Stimulated activated naive CD8-positive, alpha-beta T cell treated with anti-CD3 and anti-CD28 coated beads, Interleukin-15, amount 100 ng/mL, for 72 hours (primary cell): ENCODE data around the gene HNRNPA2B1.
"Not testable (repeated sequence)": the region's sequence is repeated elsewhere in the genome, so short reads cannot be mapped to it uniquely, and the experiment has no call there.

Source experiments
- ATAC-seq: fragments of 150-1000 bp; cut with Tn5 transposase; 2 replicates; pipeline ENCODE4 v1.10.0; 2021; ENCODE audit warnings: mild to moderate bottlenecking, moderate library complexity
- DNase-seq, 2 donors: peaks; one replicate each; pipeline ENCODE4 v3.0.0; 2021 to 2022
- H3K27ac Mint-ChIP-seq, 2 donors: one replicate each; pipeline ENCODE4 v1.8.0; 2022; ENCODE audit warnings: mild to moderate bottlenecking in 2 of 2, mixed read lengths in 2 of 2, moderate library complexity in 2 of 2
- H3K27me3 Mint-ChIP-seq: one replicate; pipeline ENCODE4 v1.8.0; 2022; ENCODE audit warnings: mixed read lengths
- H3K4me1 Mint-ChIP-seq: one replicate; pipeline ENCODE4 v1.8.0; 2022; ENCODE audit warnings: mild to moderate bottlenecking, mixed read lengths
- H3K4me3 Mint-ChIP-seq, 2 donors: one replicate each; pipeline ENCODE4 v1.8.0; 2022; ENCODE audit warnings: mild to moderate bottlenecking in 2 of 2, mixed read lengths in 2 of 2, moderate library complexity in 1 of 2
- H3K9me3 Mint-ChIP-seq, 2 donors: one replicate each; pipeline ENCODE4 v1.8.0; 2022; ENCODE audit warnings: mixed read lengths in 2 of 2

Gene HNRNPA2B1

DNA sequence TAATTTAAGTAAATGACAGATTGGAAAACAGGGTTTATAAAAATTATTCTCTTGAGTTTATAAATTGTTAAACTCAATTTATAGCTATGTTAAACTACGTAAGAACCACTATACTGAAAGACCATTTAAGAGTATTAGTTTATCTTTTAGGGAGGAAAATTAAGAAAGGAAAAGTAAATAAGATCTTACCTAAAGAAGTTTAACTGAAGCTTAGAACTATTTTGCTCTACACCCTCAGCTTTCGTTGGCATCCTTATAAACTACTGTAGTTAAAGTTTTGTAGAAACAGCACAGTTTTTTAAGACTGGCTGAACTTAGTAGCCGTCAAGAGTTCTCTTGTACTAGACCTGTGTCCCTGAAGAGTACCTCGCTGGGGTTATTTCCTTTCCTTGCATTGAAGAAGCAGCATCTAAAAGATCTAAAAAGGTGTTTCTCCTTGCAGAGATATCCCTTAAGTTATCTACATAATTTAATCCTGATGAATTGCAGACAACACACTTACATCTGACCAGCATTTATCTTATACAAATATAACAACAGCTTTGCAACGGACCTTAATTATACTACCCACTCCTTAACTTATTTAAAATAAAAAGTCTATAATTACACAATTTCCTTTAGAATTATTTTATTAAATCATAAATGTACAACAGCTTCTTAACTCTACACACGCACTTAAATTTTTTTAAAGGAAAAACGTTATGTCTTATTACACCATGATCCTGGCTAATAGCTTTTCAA, 9.1 kb downstream of the HNRNPA2B1 start:
- no peak for ATAC-seq
- Mint-ChIP-seq H3K9me3 (no peaks in the 10 kb centered on the region), H3K27me3 (no peaks in the 10 kb centered on the region), H3K27ac (peak overlapping the region in 1 of 2 donors; percentile 99), H3K4me1 (peaks cover 98% of the 10 kb centered on the region), H3K4me3 (peak overlapping the region; percentile 57 to 100)
- no peak for DNase-seq

DNA sequence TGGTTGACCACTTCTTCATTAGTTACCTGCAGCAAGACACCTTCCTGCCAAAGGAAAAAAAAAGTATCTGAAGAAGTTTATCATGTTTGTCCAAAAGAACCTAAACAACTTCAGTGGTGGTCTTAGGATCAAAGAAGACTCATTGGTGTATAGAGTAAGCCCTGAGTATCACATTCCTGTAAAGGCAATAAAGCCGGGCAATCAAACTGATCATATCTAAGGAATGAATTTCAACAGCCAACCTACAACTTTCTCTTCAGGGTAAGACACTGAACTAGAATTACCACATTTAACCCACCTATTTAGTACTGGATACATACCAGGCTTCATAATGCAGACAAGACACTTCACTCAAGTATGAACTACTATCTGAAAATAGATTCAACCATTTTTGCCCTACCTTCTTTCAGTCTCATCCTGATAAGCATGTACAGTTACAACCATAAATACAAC, 10.1 kb downstream of the HNRNPA2B1 start:
- Mint-ChIP-seq H3K27me3 (no peaks in the 10 kb centered on the region), H3K27ac (peak overlapping the region; percentile 19 to 85), H3K9me3 (no peaks in the 10 kb centered on the region), H3K4me3 (peak overlapping the region in 1 of 2 donors; percentile 0), H3K4me1 (peaks cover 98% of the 10 kb centered on the region)
- no peak for ATAC-seq
- DNase-seq, result no peak

DNA sequence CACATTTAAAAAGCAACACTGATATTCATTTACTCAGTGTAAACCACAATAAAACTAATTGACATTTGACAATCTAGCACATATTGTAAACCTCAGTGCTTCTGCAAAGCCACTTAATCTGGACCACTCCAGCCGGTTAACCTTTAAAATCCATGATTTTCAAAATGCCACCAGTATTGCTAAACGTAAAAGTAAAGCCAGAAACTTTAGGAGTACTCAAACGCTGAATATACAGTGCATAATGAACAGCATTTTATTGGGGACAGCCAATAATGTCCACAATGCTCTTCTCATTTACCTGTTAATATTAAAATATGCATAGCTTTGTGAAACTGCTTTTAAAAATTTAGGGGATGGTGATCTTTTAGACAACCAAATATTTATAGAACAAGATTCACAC, 10.8 kb downstream of the HNRNPA2B1 start:
- peak overlapping the region in 1 of 2 donors; percentile 6 for H3K4me3 Mint-ChIP-seq
- H3K27ac Mint-ChIP-seq, result peak overlapping the region in 1 of 2 donors; percentile 94
- no peaks in the 10 kb centered on the region for H3K9me3 Mint-ChIP-seq
- peaks cover 98% of the 10 kb centered on the region for H3K4me1 Mint-ChIP-seq
- no peaks in the 10 kb centered on the region for H3K27me3 Mint-ChIP-seq
- DNase-seq, result no peak
- no peak for ATAC-seq

DNA sequence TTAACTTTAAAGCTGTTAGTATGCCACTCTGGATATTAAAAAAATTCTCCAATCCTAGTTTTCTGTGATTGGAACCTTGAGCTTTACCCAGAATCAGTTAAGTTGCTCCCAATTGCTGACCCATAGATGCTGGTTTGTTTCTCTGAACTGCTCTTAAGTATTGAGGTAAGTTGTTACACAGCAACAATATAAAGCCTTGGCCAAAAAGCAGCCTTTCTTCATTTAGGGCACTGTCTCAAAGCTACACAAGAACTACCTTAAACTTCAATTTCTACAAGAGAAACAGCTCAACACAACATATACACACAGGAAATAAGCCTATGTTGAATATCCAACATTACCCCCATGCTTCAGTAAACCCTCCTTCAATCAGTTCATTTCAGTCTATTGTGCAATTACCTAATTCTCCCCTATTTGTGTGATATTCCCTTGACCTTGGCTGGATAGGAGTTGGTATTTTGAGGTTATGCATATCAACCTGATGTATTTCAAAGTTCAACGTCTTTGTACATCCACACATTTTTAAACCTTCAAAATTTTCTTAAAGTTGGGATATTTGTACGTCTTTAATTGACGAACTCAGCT, 11.5 kb downstream of the HNRNPA2B1 start:
- Mint-ChIP-seq H3K27ac (peak overlapping the region in 1 of 2 donors; percentile 94), H3K9me3 (no peaks in the 10 kb centered on the region), H3K27me3 (no peaks in the 10 kb centered on the region), H3K4me1 (peaks cover 98% of the 10 kb centered on the region), H3K4me3 (peak overlapping the region in 1 of 2 donors; percentile 6)
- ATAC-seq (no peak), DNase-seq (no peak)

DNA sequence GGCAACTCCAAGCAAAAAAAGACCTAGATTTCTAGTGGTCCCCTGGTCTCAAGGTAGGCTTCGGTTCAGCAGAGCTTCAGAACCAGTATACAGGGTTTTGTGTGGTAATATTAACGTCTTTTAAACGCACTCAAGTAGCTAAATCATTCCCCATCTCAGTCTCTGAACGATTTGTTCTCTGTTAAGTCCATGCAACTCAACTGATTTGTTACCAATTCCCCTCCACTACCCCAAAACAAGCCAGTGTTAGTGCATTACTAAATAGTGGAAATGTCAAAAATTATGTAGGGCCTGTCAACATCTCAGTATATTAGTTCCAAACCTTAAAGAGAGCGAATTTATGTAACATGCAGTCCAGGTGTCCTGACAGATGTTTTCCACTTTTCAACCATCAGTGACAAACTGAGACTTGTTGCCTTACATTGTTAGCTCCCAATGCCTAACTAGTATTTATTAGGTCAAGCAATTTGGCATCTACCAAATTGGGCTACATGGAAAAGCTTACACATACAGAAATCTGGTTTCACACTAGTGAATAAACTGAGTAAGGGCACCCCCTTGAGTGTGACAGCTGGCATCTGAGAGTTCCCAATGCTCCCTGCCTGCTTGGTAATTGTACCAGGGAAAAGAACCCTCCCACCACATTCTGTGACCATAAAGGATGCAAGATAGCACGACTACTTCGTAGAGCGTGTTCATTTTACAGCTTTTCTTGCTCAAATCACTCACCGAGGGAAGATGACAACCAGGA, 12.2 kb downstream of the HNRNPA2B1 start:
- H3K27me3 Mint-ChIP-seq, result no peaks in the 10 kb centered on the region
- peak overlapping the region in 1 of 2 donors; percentile 6 for H3K4me3 Mint-ChIP-seq
- no peaks in the 10 kb centered on the region for H3K9me3 Mint-ChIP-seq
- H3K27ac Mint-ChIP-seq, result peak overlapping the region; percentile 55 to 94
- H3K4me1 Mint-ChIP-seq, result peaks cover 98% of the 10 kb centered on the region
- ATAC-seq (peak; percentile 3), DNase-seq (no peak)

DNA sequence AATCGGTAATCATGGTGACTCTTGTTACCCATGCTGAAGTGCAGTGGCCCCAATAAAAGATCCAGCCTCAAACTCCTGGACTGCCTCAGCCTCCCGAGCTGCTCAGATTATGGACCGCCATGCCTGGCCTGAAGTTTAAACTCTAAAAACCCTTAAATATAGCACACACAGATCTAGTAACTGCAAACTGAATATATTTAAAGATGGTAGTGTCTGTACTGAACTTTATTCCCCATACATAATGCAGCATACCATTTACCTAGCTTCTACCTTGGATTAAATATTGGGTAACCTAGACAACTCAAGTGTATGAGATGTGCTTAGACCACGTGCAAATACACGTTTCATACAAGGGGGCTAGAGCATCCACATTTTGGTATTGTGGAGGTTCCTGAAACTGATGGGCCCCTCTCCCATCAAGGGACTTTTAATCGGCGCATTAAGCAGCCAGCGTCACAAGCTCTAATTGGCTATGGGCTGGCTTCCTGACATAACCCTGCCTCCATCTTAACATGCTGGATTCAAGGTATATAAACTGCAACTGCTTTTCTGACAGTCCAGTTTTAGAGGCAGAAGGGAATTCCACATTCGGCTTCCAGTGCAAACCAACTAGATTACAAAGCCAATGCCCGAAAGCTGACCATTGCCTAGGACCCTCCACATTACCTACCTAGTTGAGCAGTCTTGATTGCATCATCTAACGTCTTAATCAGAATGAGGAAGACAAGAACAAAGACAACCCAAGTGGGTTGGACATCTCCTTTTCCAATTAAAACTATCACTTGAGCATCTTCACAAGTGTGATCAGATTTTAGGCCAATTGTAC, 13.0 kb downstream of the HNRNPA2B1 start:
- no peaks in the 10 kb centered on the region for H3K27me3 Mint-ChIP-seq
- H3K4me3 Mint-ChIP-seq, result peak overlapping the region; percentile 2 to 61
- H3K9me3 Mint-ChIP-seq, result no peaks in the 10 kb centered on the region
- H3K4me1 Mint-ChIP-seq, result peaks cover 90% of the 10 kb centered on the region
- ATAC-seq (peak; percentile 44), DNase-seq (no peak)
- H3K27ac Mint-ChIP-seq, result peak overlapping the region; percentile 79 to 94

DNA sequence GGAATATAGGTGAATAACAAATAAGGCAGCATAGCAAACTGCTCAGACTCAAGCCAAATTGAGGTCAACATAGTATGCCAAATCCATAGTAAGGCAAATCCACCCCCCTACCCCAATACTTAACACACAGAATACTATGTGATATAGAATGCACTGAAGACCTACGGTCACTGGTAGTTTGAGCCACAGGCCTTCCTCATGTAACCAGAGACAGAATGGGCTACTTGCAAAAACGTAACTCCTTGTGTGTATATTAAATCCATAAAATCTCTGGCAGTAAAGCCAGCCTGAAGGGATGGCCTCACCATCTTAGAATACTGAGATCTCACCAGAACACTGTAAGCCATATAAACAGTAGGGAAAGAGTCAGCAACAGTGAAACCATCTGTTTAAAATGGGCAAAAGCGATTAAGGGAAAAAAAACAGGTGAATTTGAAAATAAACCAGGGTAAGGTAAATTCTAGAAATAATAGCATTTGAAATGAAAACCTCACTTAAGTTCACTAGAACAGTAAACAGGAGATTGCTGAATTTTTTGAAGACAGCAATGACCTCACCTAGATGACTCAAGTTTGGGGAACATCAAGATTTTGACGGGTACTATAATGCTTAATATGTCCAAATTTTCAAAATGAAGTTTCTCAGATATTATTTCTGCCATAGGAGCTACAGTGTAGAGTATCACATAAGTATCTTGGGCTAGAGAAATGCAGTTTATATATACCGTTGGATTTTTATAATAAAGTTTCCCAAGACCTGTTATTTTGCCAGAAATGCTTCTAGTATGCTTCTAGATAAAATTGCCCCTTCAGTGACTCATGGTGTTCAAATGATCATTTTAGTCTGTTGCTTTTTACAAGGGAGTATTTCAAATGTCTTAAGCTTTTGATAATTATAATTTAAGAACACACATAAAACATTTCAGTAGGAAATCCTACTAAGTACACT, 13.9 kb downstream of the HNRNPA2B1 start:
- Mint-ChIP-seq H3K4me3 (peak overlapping the region; percentile 19 to 23), H3K4me1 (peaks cover 87% of the 10 kb centered on the region), H3K27ac (peak overlapping the region; percentile 79 to 94), H3K27me3 (no peaks in the 10 kb centered on the region), H3K9me3 (no peaks in the 10 kb centered on the region)
- ATAC-seq (peak; percentile 19), DNase-seq (no peak)

DNA sequence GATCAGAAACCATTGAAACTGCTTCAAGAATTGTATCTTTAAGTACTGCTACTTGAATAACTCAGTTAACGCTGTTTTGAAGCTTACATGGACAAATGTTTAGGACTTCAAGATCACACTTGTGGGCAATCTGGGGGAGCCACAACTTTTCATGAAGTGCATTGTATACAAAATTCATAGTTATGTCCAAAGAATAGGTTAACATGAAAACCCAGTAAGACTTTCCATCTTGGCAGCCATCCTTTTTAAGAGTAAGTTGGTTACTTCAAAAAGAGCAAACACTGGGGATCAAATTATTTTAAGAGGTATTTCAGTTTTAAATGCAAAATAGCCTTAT, 14.7 kb downstream of the HNRNPA2B1 start:
- H3K9me3 Mint-ChIP-seq, result no peaks in the 10 kb centered on the region
- ATAC-seq (no peak), DNase-seq (no peak)
- H3K27me3 Mint-ChIP-seq, result no peaks in the 10 kb centered on the region
- peak overlapping the region; percentile 4 to 50 for H3K27ac Mint-ChIP-seq
- peak overlapping the region in 1 of 2 donors; percentile 43 for H3K4me3 Mint-ChIP-seq
- peaks cover 87% of the 10 kb centered on the region for H3K4me1 Mint-ChIP-seq

DNA sequence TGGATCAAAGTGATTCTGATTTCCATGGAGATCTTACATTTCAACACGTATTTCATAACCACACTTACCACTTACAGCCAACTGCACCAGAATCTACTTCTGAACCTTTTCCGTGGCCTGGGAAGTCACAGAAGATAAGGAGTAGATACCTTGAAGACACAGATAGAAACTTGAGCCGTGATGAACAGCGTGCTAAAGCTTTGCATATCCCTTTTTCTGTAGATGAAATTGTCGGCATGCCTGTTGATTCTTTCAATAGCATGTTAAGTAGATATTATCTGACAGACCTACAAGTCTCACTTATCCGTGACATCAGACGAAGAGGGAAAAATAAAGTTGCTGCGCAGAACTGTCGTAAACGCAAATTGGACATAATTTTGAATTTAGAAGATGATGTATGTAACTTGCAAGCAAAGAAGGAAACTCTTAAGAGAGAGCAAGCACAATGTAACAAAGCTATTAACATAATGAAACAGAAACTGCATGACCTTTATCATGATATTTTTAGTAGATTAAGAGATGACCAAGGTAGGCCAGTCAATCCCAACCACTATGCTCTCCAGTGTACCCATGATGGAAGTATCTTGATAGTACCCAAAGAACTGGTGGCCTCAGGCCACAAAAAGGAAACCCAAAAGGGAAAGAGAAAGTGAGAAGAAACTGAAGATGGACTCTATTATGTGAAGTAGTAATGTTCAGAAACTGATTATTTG, 15.3 kb downstream of the HNRNPA2B1 start:
- H3K9me3 Mint-ChIP-seq, result no peaks in the 10 kb centered on the region
- no peaks in the 10 kb centered on the region for H3K27me3 Mint-ChIP-seq
- ATAC-seq (peak; percentile 67), DNase-seq (no peak)
- peak overlapping the region; percentile 4 to 55 for H3K27ac Mint-ChIP-seq
- H3K4me3 Mint-ChIP-seq, result peak overlapping the region in 1 of 2 donors; percentile 43
- peaks cover 87% of the 10 kb centered on the region for H3K4me1 Mint-ChIP-seq

DNA sequence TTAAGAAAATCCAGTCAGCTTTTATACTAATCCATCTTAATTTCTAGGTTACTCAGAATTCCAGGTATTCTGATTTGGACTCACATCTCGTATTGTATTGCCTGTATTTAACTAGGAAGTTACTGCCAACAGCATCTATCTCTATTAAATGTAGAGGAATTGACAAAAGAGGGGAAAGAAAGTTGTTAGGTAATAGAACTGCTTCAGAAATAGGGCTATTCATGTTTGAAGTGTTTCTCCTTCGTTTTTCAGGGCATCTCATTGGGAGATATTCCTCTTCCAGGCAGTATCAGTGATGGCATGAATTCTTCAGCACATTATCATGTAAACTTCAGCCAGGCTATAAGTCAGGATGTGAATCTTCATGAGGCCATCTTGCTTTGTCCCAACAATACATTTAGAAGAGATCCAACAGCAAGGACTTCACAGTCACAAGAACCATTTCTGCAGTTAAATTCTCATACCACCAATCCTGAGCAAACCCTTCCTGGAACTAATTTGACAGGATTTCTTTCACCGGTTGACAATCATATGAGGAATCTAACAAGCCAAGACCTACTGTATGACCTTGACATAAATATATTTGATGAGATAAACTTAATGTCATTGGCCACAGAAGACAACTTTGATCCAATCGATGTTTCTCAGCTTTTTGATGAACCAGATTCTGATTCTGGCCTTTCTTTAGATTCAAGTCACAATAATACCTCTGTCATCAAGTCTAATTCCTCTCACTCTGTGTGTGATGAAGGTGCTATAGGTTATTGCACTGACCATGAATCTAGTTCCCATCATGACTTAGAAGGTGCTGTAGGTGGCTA, 16.1 kb downstream of the HNRNPA2B1 start:
- Mint-ChIP-seq H3K4me1 (peaks cover 89% of the 10 kb centered on the region), H3K27ac (peak overlapping the region; percentile 34 to 77)
- not testable (repeated sequence) for H3K9me3 Mint-ChIP-seq, H3K27me3 Mint-ChIP-seq, DNase-seq, H3K4me3 Mint-ChIP-seq
- ATAC-seq, result peak; percentile 24

DNA sequence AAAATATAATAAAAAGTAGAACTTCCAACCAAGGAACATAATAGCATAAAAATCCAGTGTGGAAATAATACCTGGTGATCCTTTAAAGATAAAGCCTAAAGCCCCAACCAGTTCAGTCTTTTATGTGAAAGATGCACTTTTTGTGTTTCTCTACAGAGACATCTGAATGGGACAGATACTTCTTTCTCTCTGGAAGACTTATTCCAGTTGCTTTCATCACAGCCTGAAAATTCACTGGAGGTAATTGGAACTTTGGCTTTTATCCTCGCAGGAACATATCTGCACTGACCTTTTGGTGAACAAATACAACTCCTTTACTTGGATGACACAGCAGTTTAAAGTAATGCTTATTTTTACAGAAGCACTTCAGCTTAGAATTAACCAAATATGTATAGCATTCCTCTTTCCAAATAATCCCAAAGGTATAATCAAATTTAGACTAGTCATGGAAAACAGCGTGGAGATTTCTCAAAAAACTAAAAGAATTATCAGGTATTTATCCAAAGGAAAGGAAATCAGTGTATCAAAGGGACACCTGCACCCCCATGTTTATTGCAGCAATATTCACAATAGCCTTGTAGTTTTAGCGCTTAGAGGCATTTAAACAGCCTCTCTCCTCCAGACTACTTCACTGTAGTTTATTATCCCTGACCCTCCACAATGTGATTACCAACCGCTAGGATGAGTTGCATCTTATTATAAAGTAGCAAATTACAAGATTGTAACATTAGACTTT, 16.8 kb downstream of the HNRNPA2B1 start:
- H3K9me3 Mint-ChIP-seq, result no peaks in the 10 kb centered on the region
- H3K4me3 Mint-ChIP-seq, result no peak overlapping the region

DNA sequence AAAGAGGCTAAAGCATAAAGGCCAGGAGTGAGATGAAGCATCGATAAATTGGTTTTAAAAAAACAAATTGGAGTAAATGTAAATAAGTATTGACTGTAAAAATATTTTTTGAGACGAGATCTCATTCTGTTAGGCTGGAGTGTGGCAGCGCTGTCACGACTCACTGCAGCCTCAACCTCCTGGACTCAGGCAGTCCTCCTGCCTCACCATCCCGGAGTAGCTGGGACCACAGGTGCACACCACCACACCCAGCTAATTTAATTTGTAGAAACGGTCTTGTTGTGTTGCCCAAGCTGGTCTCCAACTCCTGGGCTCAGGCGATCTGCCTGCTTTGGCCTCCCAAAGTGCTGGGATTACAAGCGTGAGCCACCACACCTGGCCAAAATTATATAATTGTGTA, 17.8 kb downstream of the HNRNPA2B1 start:
- H3K27ac Mint-ChIP-seq, result peak overlapping the region in 1 of 2 donors; percentile 85
- no peak overlapping the region for H3K4me3 Mint-ChIP-seq
- H3K4me1 Mint-ChIP-seq, result peaks cover 83% of the 10 kb centered on the region
- DNase-seq, result no peak
- no peaks in the 10 kb centered on the region for H3K27me3 Mint-ChIP-seq
- no peaks in the 10 kb centered on the region for H3K9me3 Mint-ChIP-seq
- no peak for ATAC-seq

More for the DNA sequence above, 16.8 kb downstream of the HNRNPA2B1 start:
- no peaks in the 10 kb centered on the region for H3K27me3 Mint-ChIP-seq
- H3K4me1 Mint-ChIP-seq, result peaks cover 86% of the 10 kb centered on the region
- ATAC-seq (no peak), DNase-seq (no peak)
- peak overlapping the region; percentile 77 to 80 for H3K27ac Mint-ChIP-seq

DNA sequence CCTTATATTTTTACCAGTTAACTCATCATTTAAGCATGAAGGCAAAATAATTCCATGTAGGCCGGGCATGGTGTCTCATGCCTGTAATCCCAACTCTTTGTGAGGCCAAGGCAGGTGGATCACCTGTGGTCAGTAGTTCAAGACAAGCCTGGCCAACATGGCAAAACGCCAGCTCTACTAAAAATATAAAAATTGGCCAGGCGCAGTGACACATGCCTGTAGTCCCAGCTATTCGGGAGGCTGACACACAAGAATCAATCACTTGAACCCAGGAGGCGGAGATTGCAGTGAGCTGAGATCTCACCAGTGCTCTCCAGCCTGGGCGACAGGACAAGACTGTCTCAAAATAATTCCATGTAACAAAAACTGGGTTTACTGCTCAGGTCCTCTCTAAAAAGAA, 18.3 kb downstream of the HNRNPA2B1 start:
- H3K4me1 Mint-ChIP-seq, result peaks cover 83% of the 10 kb centered on the region
- H3K9me3 Mint-ChIP-seq, result no peaks in the 10 kb centered on the region
- DNase-seq, result no peak
- no peak for ATAC-seq
- H3K27ac Mint-ChIP-seq, result peak overlapping the region in 1 of 2 donors; percentile 27
- no peaks in the 10 kb centered on the region for H3K27me3 Mint-ChIP-seq
- H3K4me3 Mint-ChIP-seq, result no peak overlapping the region
